Measurements from ENCODE around the gene IZUMO4. TPM values are rescaled to one million over a fixed set of nuclear protein-coding genes. Genes with fewer than 3 reads are reported as not detected.

The IZUMO4 gene
- total RNA-seq, 1 experiment from 2014 or later, result 2.5 TPM

DNA sequence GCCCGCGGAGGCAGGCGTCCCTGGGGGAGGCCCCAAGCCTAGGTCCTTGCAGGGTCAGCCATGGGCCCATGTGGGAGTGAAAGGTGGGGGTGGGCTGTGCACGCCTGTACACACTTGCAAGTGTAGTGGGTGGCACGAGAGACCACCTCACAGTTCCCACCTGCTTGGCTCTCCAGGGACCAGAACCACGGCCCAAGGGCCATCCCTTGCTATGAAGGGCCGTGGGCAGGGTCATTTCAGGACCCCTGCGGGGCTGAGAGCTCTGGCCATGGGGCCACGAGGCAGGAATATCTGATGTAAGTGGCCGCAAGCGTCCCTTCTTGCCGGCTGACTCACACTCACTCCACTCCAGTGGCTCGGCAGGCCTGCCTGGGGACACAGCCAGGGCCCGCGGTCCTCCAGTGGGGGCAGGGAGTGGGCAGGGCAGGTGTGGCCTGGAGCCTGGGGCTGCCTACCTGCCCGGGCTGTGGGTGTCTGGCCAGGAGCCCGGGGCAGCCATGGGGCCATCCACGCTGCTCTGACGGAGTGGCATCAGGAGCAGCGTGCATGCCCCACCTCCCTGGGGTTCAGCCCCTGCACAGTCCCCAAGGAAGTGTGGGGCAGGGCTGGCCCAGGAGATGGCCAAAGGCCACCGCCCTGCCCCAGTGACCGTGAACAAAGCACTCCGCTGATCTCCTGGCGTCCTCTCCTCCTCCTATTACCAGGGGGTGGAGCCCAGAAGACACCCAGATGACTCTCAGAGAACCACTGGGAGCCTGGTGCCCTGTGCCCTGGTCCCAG lies 37.1 kb upstream of the IZUMO4 start:
- intact Hi-C loops (cut with micrococcal nuclease; ENCODE audit: unreplicated experiment), result loop anchor here (2.0 kb wide), 1 partner anchor 31 kb away; no protein-coding TSS in a partner anchor
- peak overlapping the region; percentile 66 for H3K4me3 ChIP-seq (ENCODE audit: low read depth, low read length, poor library complexity, severe bottlenecking)
- no peaks in the 10 kb centered on the region for H3K9me3 ChIP-seq (ENCODE audit: low read depth, low read length, poor library complexity, severe bottlenecking)
- ChIA-PET POLR2A (ENCODE audit: low non-redundant PET) (no interaction called here), CTCF (no interaction called here)
- H3K27me3 ChIP-seq (replicated peaks; ENCODE audit: insufficient read depth, low read depth, low read length, poor library complexity), result no peaks in the 10 kb centered on the region
- TF ChIP-seq EZH2 (IDR thresholded peaks at IDR 0.05; ENCODE audit: borderline replicate concordance, low read depth, low read length, poor library complexity, severe bottlenecking) (no peak), CTCF (conservative IDR thresholded peaks at IDR 0.05; ENCODE audit: low read depth, low read length) (no peak)
- no TSS peak for BruUV-seq (replicated peaks)
- no peaks in the 10 kb centered on the region for H3K36me3 ChIP-seq (ENCODE audit: insufficient read depth, low read length, poor library complexity, severe bottlenecking)
- DNase-seq (ENCODE audit: low spot score), result no peak
- H3K27ac ChIP-seq (ENCODE audit: low read depth, low read length, poor library complexity, severe bottlenecking), result peak overlapping the region; percentile 99
- H3K4me1 ChIP-seq (ENCODE audit: insufficient read depth, low read length, poor library complexity, severe bottlenecking), result peaks cover 34% of the 10 kb centered on the region

DNA sequence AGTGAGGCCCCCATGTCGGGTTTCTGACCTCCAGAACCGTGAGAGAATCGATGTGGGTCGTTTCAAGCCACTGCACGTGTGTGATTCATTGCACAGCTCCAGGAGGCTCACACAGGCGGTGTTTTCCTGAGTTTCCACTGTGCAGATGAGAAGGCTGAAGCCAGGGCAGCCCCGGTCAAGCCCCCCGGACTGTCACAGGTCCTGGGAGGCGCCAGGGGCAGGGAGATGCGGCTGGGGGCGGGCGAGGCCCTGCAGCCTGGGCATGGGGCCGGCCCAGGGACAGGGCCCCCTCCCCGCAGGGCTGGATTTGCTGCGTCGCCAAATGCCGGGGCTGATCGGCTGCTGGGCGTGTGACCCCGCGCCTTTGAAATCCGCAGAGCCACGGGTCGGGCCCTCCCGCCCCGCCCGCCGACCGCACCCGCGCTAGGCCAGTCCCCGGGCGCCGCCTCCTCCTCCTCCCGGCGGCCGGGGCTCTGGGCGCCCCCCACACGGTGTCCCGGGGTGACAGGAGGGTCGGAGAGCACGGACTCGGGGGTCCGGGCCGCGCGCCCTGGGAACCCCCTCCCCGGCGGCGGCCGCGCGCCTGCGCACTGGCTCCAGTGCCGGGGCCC lies 35.7 kb upstream of the IZUMO4 start:
- intact Hi-C loops (cut with micrococcal nuclease; ENCODE audit: unreplicated experiment), result loop anchor here (2.0 kb wide), 1 partner anchor 32 kb away; no protein-coding TSS in a partner anchor
- ChIA-PET POLR2A (ENCODE audit: low non-redundant PET) (interaction anchor here (0.6 kb wide), 1 partner anchor 18 kb away, joined by 3 read pairs; no protein-coding TSS in a partner anchor), CTCF (no interaction called here)
- no peak for TF ChIP-seq CTCF (conservative IDR thresholded peaks at IDR 0.05; ENCODE audit: low read depth, low read length)
- no peak for TF ChIP-seq EZH2 (IDR thresholded peaks at IDR 0.05; ENCODE audit: borderline replicate concordance, low read depth, low read length, poor library complexity, severe bottlenecking)
- H3K4me3 ChIP-seq (ENCODE audit: low read depth, low read length, poor library complexity, severe bottlenecking), result peak overlapping the region; percentile 66
- no peaks in the 10 kb centered on the region for H3K9me3 ChIP-seq (ENCODE audit: low read depth, low read length, poor library complexity, severe bottlenecking)
- no peaks in the 10 kb centered on the region for H3K27me3 ChIP-seq (replicated peaks; ENCODE audit: insufficient read depth, low read depth, low read length, poor library complexity)
- peak overlapping the region; percentile 99 for H3K27ac ChIP-seq (ENCODE audit: low read depth, low read length, poor library complexity, severe bottlenecking)
- no peaks in the 10 kb centered on the region for H3K36me3 ChIP-seq (ENCODE audit: insufficient read depth, low read length, poor library complexity, severe bottlenecking)
- peaks cover 30% of the 10 kb centered on the region for H3K4me1 ChIP-seq (ENCODE audit: insufficient read depth, low read length, poor library complexity, severe bottlenecking)
- no TSS peak for BruUV-seq (replicated peaks)
- no peak for DNase-seq (ENCODE audit: low spot score)

DNA sequence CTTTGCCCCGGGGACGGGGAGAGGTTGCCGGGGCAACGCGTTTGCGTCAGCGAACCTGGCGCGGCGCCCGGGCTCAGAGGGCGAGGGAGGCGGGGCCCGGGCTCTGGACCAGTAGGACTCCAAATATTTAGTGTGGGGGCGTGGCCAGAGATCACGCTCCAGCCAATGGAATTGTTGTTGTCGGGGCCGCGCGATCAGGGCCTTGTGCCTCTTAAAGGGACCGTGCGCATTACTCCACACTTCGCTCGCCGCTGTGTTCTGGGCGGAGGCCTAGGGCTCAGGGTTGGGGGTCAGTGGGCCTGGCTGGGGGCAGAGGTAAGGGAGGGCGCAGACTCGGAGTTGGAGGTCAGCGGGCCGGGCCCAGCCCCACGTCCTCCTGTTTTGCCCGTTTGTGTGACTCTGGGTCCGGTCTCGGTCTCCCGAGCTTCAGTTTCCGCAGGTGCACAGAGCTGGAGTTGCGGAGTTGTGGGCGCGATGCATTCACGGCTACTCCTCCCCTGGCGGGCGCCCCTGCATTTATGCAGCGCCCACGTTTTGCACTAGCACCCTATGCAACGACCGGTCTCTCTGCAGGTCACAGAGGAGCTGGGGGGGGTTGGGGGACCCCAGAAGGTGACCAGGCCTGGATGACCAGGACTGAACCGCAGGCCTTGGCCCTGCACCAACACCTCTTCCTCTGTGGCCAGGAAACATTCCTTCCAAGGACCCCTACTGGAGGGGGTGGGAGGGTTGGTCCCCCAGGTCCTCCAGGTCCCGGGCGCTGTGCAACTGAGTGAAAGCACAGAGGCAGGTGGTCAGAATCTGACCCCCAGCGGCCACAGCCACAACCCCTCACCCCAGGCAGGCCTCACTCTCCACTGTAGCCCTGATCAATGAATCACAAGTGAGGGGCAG lies 35.0 kb upstream of the IZUMO4 start:
- Histone ChIP-seq H3K4me3 (ENCODE audit: low read depth, low read length, poor library complexity, severe bottlenecking) (peak overlapping the region; percentile 66), H3K27me3 (replicated peaks; ENCODE audit: insufficient read depth, low read depth, low read length, poor library complexity) (no peaks in the 10 kb centered on the region), H3K9me3 (ENCODE audit: low read depth, low read length, poor library complexity, severe bottlenecking) (no peaks in the 10 kb centered on the region), H3K4me1 (ENCODE audit: insufficient read depth, low read length, poor library complexity, severe bottlenecking) (peaks cover 25% of the 10 kb centered on the region), H3K27ac (ENCODE audit: low read depth, low read length, poor library complexity, severe bottlenecking) (peak overlapping the region; percentile 99), H3K36me3 (ENCODE audit: insufficient read depth, low read length, poor library complexity, severe bottlenecking) (no peaks in the 10 kb centered on the region)
- intact Hi-C loops (cut with micrococcal nuclease; ENCODE audit: unreplicated experiment), result loop anchor here (2.0 kb wide), 1 partner anchor 33 kb away; no protein-coding TSS in a partner anchor
- CTCF ChIA-PET, result no interaction called here
- peak; percentile 99 for DNase-seq (ENCODE audit: low spot score)
- TSS peak; percentile 95 for BruUV-seq (replicated peaks)
- POLR2A ChIA-PET (ENCODE audit: low non-redundant PET), result interaction anchor here (0.6 kb wide), 1 partner anchor 395 kb away, joined by 3 read pairs; no protein-coding TSS in a partner anchor
- TF ChIP-seq EZH2 (IDR thresholded peaks at IDR 0.05; ENCODE audit: borderline replicate concordance, low read depth, low read length, poor library complexity, severe bottlenecking) (no peak), CTCF (conservative IDR thresholded peaks at IDR 0.05; ENCODE audit: low read depth, low read length) (no peak)
